Panc1 (cell line): ENCODE results near the gene HINT3. TPM values are rescaled to one million over a fixed set of nuclear protein-coding genes. Genes with fewer than 3 reads are reported as not detected.
A peak's percentile ranks its signal among the peaks of the same experiment; 100 is the strongest.

ENCODE experiments used
- ATAC-seq: fragments of 200-7000 bp; cut with Tn5 transposase; 2 replicates; pipeline ENCODE4 v1.9.1; 2020; ENCODE audit warnings: mild to moderate bottlenecking, moderate library complexity
- BruUV-seq: library from RNA; stranded (reverse); fragments of 400-500 nt; replicated peaks from 2 replicates; lab custom pipeline; 2021; lab: Mats Ljungman, UMichigan
- CTCF ChIA-PET: fragments of 300-600 bp; sonication (Branson Sonifier 250); formaldehyde crosslinking; loops from one replicate; lab custom pipeline; 2022; ENCODE audit warnings: antibody characterized with exemption; lab: Charles Lee
- POLR2A ChIA-PET: fragments of 300-600 bp; sonication (Branson Sonifier 250); formaldehyde crosslinking; loops from one replicate; lab custom pipeline; 2022; ENCODE audit warnings: antibody characterized with exemption; lab: Charles Lee
- DNase-seq: peaks from one replicate; pipeline ENCODE4 v3.0.0-alpha.2; 2010; ENCODE audit warnings: low read depth, low spot score
- H3K27ac ChIP-seq: 2 replicates; pipeline ENCODE4 v1.5.1; 2011; ENCODE audit warnings: mild to moderate bottlenecking, low read length, inconsistent platforms
- H3K27me3 ChIP-seq: fragments of 200-500 bp; sonication (Bioruptor generic); 2 replicates; pipeline ENCODE4 v1.6.0; 2014; ENCODE audit warnings: low read length, inconsistent platforms; ENCODE audit not compliant: control insufficient read depth, insufficient read depth
- H3K36me3 ChIP-seq: fragments of 200-500 bp; sonication (Bioruptor generic); 2 replicates; pipeline ENCODE4 v1.5.1; 2014; ENCODE audit warnings: inconsistent platforms, mild to moderate bottlenecking, low read length, moderate library complexity; ENCODE audit not compliant: control insufficient read depth, insufficient read depth
- H3K4me1 ChIP-seq: 2 replicates; pipeline ENCODE4 v1.5.1; 2011; ENCODE audit warnings: inconsistent platforms, mild to moderate bottlenecking, low read length, moderate library complexity; ENCODE audit not compliant: control insufficient read depth, insufficient read depth
- H3K4me3 ChIP-seq, 2 experiments: 2 replicates each; pipeline ENCODE4 v1.5.1; 2011 to 2012; ENCODE audit warnings: low read depth in 2 of 2, low read length in 2 of 2, mild to moderate bottlenecking in 2 of 2, inconsistent platforms in 1 of 2, moderate library complexity in 1 of 2
- H3K9me3 ChIP-seq: fragments of 200-500 bp; sonication (Bioruptor generic); 2 replicates; pipeline ENCODE4 v1.5.1; 2014; ENCODE audit warnings: low read depth, mild to moderate bottlenecking, inconsistent platforms, low read length, moderate library complexity; ENCODE audit not compliant: control insufficient read depth, insufficient read depth
- POLR2AphosphoS5 ChIP-seq: IDR thresholded peaks from 2 replicates; pipeline ENCODE4 v1.6.1; 2012; ENCODE audit warnings: mild to moderate bottlenecking, low read depth, low read length, moderate library complexity
- REST ChIP-seq, 2 experiments: IDR thresholded peaks; 2 replicates each; pipeline ENCODE4 v1.6.1; 2011 to 2012; ENCODE audit warnings: low read depth in 2 of 2, control low read depth in 1 of 2, low read length in 1 of 2, mild to moderate bottlenecking in 1 of 2, moderate library complexity in 1 of 2; ENCODE audit not compliant: insufficient read depth in 1 of 2
- SIN3A ChIP-seq: IDR thresholded peaks from 2 replicates; pipeline ENCODE4 v1.6.1; 2012; ENCODE audit warnings: low read depth, mild to moderate bottlenecking, low read length, moderate library complexity, borderline replicate concordance; ENCODE audit not compliant: insufficient read depth
- TCF7L2 ChIP-seq: IDR thresholded peaks from 2 replicates; pipeline ENCODE4 v1.6.1; 2011; ENCODE audit warnings: mild to moderate bottlenecking, low read depth, low read length, inconsistent platforms
- in situ Hi-C: cut with HindIII; loops from 2 replicates; pipeline ENCODE4 v1.10.0; 2016; ENCODE audit warnings: low sequenced_read_pairs, low pct_unique_long_range_greater_than_20kb
- intact Hi-C: fragments of 100-400 bp; cut with micrococcal nuclease; formaldehyde crosslinking; loops from one replicate; pipeline ENCODE4 v1.10.0; 2022; ENCODE audit not compliant: unreplicated experiment
- total RNA-seq: library from RNA; stranded (reverse); gene quantifications from one replicate; pipeline ENCODE4 v1.2.1, GENCODE V29; 2021; ENCODE audit not compliant: unreplicated experiment
- TF ChIP-seq, protein P1 (sequence below): fragments of 450-650 bp; IDR thresholded peaks from 2 replicates; pipeline ENCODE4 v1.5.1; 2017; ENCODE audit warnings: mild to moderate bottlenecking

The HINT3 gene
- total RNA-seq, 1 experiment from 2014 or later: 11.5 TPM

GRCh38 chr6:125957845-125958244, 1.3 kb downstream of the HINT3 start:
- ATAC-seq (no peak), DNase-seq (no peak)
- no peak for TF ChIP-seq TCF7L2
- TF ChIP-seq POLR2AphosphoS5: no peak
- no peak for TF ChIP-seq REST (IDR thresholded peaks at IDR 0.05; ENCODE audit: insufficient read depth in 1 of 2, low read depth in 2 of 2, low read length in 1 of 2)
- TF ChIP-seq, protein P1, sequence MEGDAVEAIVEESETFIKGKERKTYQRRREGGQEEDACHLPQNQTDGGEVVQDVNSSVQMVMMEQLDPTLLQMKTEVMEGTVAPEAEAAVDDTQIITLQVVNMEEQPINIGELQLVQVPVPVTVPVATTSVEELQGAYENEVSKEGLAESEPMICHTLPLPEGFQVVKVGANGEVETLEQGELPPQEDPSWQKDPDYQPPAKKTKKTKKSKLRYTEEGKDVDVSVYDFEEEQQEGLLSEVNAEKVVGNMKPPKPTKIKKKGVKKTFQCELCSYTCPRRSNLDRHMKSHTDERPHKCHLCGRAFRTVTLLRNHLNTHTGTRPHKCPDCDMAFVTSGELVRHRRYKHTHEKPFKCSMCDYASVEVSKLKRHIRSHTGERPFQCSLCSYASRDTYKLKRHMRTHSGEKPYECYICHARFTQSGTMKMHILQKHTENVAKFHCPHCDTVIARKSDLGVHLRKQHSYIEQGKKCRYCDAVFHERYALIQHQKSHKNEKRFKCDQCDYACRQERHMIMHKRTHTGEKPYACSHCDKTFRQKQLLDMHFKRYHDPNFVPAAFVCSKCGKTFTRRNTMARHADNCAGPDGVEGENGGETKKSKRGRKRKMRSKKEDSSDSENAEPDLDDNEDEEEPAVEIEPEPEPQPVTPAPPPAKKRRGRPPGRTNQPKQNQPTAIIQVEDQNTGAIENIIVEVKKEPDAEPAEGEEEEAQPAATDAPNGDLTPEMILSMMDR: no peak
- TF ChIP-seq SIN3A: no peak
- no peaks in the 10 kb centered on the region for H3K27me3 ChIP-seq
- peak overlapping the region; percentile 79 for H3K27ac ChIP-seq
- peak overlapping the region; percentile 72 to 87 for H3K4me3 ChIP-seq
- POLR2A ChIA-PET: no interaction called here
- in situ Hi-C loops: no loop called here
- BruUV-seq: no TSS peak
- no peaks in the 10 kb centered on the region for H3K9me3 ChIP-seq
- CTCF ChIA-PET: interaction anchor here (0.6 to 1.3 kb wide), 4 partner anchors 16 to 297 kb away, joined by 3 to 6 read pairs (median 4); partner anchors contain the start of gene TRMT11
- H3K4me1 ChIP-seq: peaks cover 23% of the 10 kb centered on the region
- intact Hi-C loops: loop anchor here (2.0 kb wide), 1 partner anchor 177 kb away; no protein-coding TSS in a partner anchor
- no peaks in the 10 kb centered on the region for H3K36me3 ChIP-seq

DNA sequence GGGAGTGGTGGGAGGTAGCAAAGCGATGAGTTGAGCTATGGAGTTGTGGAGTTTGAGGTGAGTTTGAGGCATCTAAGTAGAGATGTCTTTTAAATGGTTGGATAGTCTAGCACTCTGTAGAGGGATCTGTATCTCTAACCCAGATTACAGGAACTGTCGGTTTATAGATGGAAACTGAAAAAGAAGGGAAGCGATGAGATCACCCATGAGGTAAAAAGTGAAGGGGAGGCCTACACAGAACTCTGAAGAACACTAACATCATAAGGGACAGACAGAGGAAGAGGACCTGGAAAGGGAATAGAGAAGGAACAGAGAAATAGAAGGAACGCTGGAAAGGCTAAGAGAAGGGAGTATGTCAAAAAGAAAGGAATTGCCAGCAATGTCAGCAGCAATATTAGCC, 2.5 kb downstream of the HINT3 start:
- intact Hi-C loops: no loop called here
- ChIA-PET POLR2A (no interaction called here), CTCF (no interaction called here)
- no peak for ATAC-seq
- BruUV-seq: TSS peak; percentile 60
- TF ChIP-seq POLR2AphosphoS5 (no peak), TCF7L2 (no peak), SIN3A (no peak), REST (IDR thresholded peaks at IDR 0.05; ENCODE audit: insufficient read depth in 1 of 2, low read depth in 2 of 2, low read length in 1 of 2) (no peak)
- TF ChIP-seq, protein P1: no peak
- Histone ChIP-seq H3K27ac (no peak overlapping the region), H3K27me3 (no peaks in the 10 kb centered on the region), H3K9me3 (no peaks in the 10 kb centered on the region), H3K36me3 (no peaks in the 10 kb centered on the region), H3K4me1 (peaks cover 19% of the 10 kb centered on the region), H3K4me3 (no peak overlapping the region)
- DNase-seq: no peak
- in situ Hi-C loops: no loop called here
